GM19324 (cell line): ENCODE results near the gene GDI2.

Source experiments
- ATAC-seq: cut with Tn5 transposase; IDR thresholded peaks from one replicate; pipeline ENCODE4 v1.9.1; 2021; ENCODE audit warnings: mild to moderate bottlenecking, moderate library complexity; ENCODE audit not compliant: unreplicated experiment, low FRiP score

GDI2 gene

GRCh38 chr10:5751601-5752253 lies 61.5 kb downstream of the GDI2 start:
- ATAC-seq, result no peak

GRCh38 chr10:5748394-5748803 lies 64.8 kb downstream of the GDI2 start:
- no peak for ATAC-seq

- no peak for ATAC-seq
Observed at GRCh38 chr10:5746197-5746596, 67.0 kb downstream of the GDI2 start.

GRCh38 chr10:5744849-5745248 lies 68.4 kb downstream of the GDI2 start:
- no peak for ATAC-seq

- no peak for ATAC-seq
Observed at GRCh38 chr10:5743736-5744135, 69.5 kb downstream of the GDI2 start.

- ATAC-seq, result no peak
Observed at GRCh38 chr10:5742116-5742515, 71.1 kb downstream of the GDI2 start.

GRCh38 chr10:5741276-5741675 lies 72.0 kb downstream of the GDI2 start:
- ATAC-seq, result no peak

GRCh38 chr10:5738427-5738826 lies 74.8 kb downstream of the GDI2 start:
- ATAC-seq, result no peak

GRCh38 chr10:5737352-5737751 lies 75.9 kb downstream of the GDI2 start:
- no peak for ATAC-seq

- no peak for ATAC-seq
Observed at GRCh38 chr10:5736591-5736990, 76.6 kb downstream of the GDI2 start.

GRCh38 chr10:5735119-5735518 lies 78.1 kb downstream of the GDI2 start:
- no peak for ATAC-seq

GRCh38 chr10:5732141-5732540 lies 81.1 kb downstream of the GDI2 start:
- ATAC-seq, result no peak

GRCh38 chr10:5731559-5731958 lies 81.7 kb downstream of the GDI2 start:
- no peak for ATAC-seq

- ATAC-seq, result no peak
Observed at GRCh38 chr10:5730766-5731165, 82.5 kb downstream of the GDI2 start.

GRCh38 chr10:5723692-5724091 lies 89.5 kb downstream of the GDI2 start:
- ATAC-seq, result no peak

- no peak for ATAC-seq
Observed at GRCh38 chr10:5720182-5720581, 93.1 kb downstream of the GDI2 start.

GRCh38 chr10:5719546-5719945 lies 93.7 kb downstream of the GDI2 start:
- no peak for ATAC-seq
